ENCODE data around the gene ESPN. TPM values are rescaled to one million over a fixed set of nuclear protein-coding genes. Genes with fewer than 3 reads are reported as not detected.
A peak's percentile ranks its signal among the peaks of the same experiment; 100 is the strongest.

Gene ESPN
- total RNA-seq, 4 donors from 2014 or later, result 14.5 to 22.2 (median 18.6) TPM

DNA sequence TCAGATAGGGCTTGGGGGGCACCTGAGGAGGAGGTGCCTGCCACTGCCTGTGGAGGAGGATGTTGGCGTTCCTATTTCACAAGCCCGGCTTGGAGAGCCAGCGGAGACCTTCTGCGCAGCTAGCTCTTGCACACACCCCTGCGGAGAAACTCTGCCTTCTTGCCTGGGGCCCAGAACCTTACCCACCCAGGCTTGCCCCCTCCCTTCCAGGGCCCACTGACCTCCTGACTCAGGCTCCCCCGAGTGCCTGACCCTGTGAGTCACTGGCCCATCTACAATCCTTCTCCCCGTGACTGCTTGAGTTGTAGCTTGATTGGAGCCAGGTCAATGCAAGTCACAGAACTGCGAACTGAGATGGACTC lies 8.3 kb upstream of the ESPN start:
- intact Hi-C loops (cut with DNase I), result no loop called here
- no peak for TF ChIP-seq POLR2A (IDR thresholded peaks at IDR 0.05)
- TF ChIP-seq, protein P1, sequence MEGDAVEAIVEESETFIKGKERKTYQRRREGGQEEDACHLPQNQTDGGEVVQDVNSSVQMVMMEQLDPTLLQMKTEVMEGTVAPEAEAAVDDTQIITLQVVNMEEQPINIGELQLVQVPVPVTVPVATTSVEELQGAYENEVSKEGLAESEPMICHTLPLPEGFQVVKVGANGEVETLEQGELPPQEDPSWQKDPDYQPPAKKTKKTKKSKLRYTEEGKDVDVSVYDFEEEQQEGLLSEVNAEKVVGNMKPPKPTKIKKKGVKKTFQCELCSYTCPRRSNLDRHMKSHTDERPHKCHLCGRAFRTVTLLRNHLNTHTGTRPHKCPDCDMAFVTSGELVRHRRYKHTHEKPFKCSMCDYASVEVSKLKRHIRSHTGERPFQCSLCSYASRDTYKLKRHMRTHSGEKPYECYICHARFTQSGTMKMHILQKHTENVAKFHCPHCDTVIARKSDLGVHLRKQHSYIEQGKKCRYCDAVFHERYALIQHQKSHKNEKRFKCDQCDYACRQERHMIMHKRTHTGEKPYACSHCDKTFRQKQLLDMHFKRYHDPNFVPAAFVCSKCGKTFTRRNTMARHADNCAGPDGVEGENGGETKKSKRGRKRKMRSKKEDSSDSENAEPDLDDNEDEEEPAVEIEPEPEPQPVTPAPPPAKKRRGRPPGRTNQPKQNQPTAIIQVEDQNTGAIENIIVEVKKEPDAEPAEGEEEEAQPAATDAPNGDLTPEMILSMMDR (IDR thresholded peaks at IDR 0.05), result no peak
- 66% methylated on average over 5 of the region's 8 CpGs; no CpG with 5 or more reads in 1 of the 2 donors for WGBS, 2 donors
- Histone ChIP-seq H3K27me3 (peaks cover 0 to 95% (median 5%) of the 10 kb centered on the region in 4 donors), H3K4me3 (no peak overlapping the region), H3K4me1 (peaks cover 26 to 92% (median 48%) of the 10 kb centered on the region in 3 donors), H3K9me3 (no peaks in the 10 kb centered on the region), H3K27ac (peak overlapping the region; percentile 79 to 89 (median 81)), H3K36me3 (no peaks in the 10 kb centered on the region)
- no peak for DNase-seq

DNA sequence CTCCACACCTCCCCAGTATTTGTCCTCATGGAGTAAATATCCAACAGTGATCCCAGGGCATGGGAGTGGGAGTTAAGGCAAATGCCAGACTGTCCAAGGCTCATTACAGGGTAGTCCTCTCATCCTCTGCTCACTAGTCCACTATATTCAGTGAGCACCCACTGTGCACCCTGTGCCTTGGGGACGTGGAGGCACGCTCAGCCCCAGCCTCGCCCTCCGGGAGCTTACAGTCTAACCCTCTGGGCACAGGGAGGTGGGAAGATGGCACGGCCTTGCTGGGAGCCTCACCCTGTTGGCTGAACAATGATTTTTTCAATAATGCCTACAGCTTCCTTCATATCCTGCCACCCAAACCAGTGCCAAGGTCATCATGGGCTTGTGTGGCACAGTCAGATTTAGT lies 7.7 kb upstream of the ESPN start:
- no peak for DNase-seq
- Histone ChIP-seq H3K9me3 (no peaks in the 10 kb centered on the region), H3K27me3 (peaks cover 0 to 99% (median 5%) of the 10 kb centered on the region in 4 donors), H3K36me3 (no peaks in the 10 kb centered on the region), H3K4me3 (no peak overlapping the region), H3K4me1 (peaks cover 26 to 98% (median 52%) of the 10 kb centered on the region in 3 donors), H3K27ac (peak overlapping the region in 1 of 4 donors; percentile 83)
- intact Hi-C loops (cut with DNase I), result no loop called here
- no CpG with 5 or more reads among the region's 5 CpGs for WGBS, 2 donors
- no peak for TF ChIP-seq POLR2A (IDR thresholded peaks at IDR 0.05)
- TF ChIP-seq, protein P1 (IDR thresholded peaks at IDR 0.05), result no peak

DNA sequence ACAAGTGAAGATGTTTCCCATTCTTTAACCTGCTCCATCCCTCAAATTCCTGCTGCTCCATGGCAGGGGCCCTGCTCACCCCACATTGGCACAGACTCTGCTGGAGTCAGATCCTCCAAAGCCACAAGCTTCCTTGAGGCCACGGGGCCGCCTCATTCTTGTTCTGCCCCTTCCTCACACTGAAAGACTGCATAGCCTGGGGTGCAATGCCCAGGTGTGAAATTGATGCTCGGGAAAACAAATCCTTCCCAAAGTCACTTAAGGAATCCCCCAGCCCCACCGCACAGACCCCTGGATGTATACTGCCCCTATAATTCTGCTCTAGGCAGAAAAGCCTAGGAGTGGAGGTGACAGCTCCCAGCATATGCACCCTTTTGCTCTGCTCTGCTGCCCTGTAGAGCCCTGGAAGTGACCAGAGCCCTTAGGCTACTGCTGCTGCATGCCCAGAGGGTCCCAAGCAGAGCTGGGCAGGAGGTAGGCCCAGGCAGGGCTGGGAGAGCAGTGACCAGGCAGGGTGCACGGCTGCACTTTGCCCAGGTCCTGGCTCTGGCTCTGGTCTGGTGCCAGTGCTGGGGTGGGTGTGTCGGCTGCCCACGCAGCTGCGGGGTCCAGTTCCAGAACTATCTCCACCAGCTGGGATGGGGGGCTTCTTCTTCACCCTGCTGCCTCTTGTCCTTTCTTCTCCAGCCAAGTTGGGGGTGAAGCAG lies 6.5 kb upstream of the ESPN start:
- WGBS, 2 donors, result 67 to 79% methylated on average over 2 of the region's 8 CpGs
- no peaks in the 10 kb centered on the region for H3K9me3 ChIP-seq
- DNase-seq, result no peak
- H3K4me3 ChIP-seq, result peak overlapping the region; percentile 51 to 72 (median 64)
- peaks cover 29 to 98% (median 54%) of the 10 kb centered on the region in 3 donors for H3K4me1 ChIP-seq
- H3K27me3 ChIP-seq, result peaks cover 0 to 100% (median 5%) of the 10 kb centered on the region in 4 donors
- no peaks in the 10 kb centered on the region for H3K36me3 ChIP-seq
- no peak for TF ChIP-seq POLR2A (IDR thresholded peaks at IDR 0.05)
- TF ChIP-seq, protein P1 (IDR thresholded peaks at IDR 0.05), result no peak
- H3K27ac ChIP-seq, result peak overlapping the region in 1 of 4 donors; percentile 90
- intact Hi-C loops (cut with DNase I), result no loop called here

DNA sequence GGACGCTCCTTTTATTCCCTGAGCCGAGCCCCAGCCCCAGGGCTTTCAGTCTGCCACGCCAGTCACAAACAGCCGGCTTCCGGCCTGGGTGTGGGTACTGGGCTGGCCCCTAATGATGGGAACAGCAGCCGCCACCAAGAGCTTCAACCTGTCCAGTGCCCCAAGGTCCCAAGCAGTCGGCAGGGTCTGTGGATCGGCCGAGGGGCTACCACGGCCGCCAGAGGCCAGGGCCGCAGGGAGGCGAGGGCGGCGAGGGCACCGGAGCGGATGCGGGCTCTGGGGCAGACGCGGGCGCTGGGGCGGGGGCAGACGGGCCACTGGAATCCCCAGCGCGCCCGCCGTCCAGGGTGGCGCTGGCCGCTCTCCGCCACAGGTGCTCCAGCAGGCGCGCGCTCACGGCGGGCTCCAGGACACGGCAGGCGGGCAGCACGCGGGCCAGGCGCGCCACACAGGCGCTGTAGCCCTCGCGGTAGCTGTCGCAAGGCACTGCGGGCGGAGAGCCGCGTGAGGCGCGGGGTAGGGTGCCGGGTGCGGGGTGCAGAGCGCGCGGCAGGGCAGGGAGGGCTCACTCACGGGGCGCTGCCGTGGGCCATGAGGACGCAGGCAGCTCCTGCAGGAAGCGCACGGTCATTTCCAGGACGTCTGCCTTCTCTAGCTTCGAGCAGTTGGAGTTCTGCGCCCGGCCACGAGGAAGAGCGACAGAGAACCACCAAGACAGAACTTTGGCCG lies 5.7 kb upstream of the ESPN start:
- Histone ChIP-seq H3K36me3 (no peaks in the 10 kb centered on the region), H3K4me3 (peak overlapping the region; percentile 51 to 72 (median 64)), H3K27me3 (peaks cover 0 to 100% (median 5%) of the 10 kb centered on the region in 4 donors), H3K27ac (peak overlapping the region; percentile 66 to 90 (median 86)), H3K9me3 (no peaks in the 10 kb centered on the region), H3K4me1 (peaks cover 36 to 98% (median 61%) of the 10 kb centered on the region in 3 donors)
- WGBS, 2 donors, result 37% methylated on average over 2 of the region's 69 CpGs; no CpG with 5 or more reads in 1 of the 2 donors
- no peak for TF ChIP-seq POLR2A (IDR thresholded peaks at IDR 0.05)
- TF ChIP-seq, protein P1 (IDR thresholded peaks at IDR 0.05), result peak in 1 of 6 experiments; percentile 11
- DNase-seq, result no peak
- intact Hi-C loops (cut with DNase I), result no loop called here

DNA sequence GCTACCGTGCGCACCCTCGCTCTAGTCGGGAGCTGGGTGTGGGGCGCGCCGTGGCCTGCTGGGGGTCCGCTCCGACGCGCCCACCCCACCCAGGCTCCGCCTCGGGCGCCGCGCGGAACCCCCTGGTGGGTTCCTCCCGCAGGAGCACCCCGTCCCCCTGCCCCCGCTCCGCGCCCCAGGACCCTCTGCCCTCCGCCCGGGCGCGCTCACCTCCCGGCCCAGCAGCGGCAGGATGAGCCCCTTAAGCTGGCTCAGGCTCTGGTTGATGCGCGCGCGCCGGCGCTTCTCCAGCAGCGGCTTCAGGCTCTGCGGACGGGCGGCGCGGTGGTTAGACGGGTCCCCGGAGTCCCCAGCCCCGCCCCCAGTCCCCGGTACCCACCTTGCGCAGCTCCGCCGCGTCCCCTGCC lies 5.2 kb upstream of the ESPN start:
- DNase-seq, result no peak
- Histone ChIP-seq H3K4me3 (peak overlapping the region; percentile 51 to 72 (median 64)), H3K27me3 (peaks cover 0 to 100% (median 5%) of the 10 kb centered on the region in 4 donors), H3K9me3 (no peaks in the 10 kb centered on the region), H3K4me1 (peaks cover 41 to 98% (median 67%) of the 10 kb centered on the region in 3 donors), H3K36me3 (no peaks in the 10 kb centered on the region), H3K27ac (peak overlapping the region; percentile 66 to 90 (median 86))
- no CpG with 5 or more reads among the region's 48 CpGs for WGBS, 2 donors
- no peak for TF ChIP-seq POLR2A (IDR thresholded peaks at IDR 0.05)
- TF ChIP-seq, protein P1 (IDR thresholded peaks at IDR 0.05), result no peak
- intact Hi-C loops (cut with DNase I), result no loop called here

Data from esophagus squamous epithelium (tissue), 5 donors.